Measurements from ENCODE around the gene ALOX15. TPM values are rescaled to one million over a fixed set of nuclear protein-coding genes. Genes with fewer than 3 reads are reported as not detected.
"Not testable (repeated sequence)": the region's sequence is repeated elsewhere in the genome, so short reads cannot be mapped to it uniquely, and the experiment has no call there.

ALOX15 gene
- total RNA-seq, 2 experiments from 2014 or later: not detected

DNA sequence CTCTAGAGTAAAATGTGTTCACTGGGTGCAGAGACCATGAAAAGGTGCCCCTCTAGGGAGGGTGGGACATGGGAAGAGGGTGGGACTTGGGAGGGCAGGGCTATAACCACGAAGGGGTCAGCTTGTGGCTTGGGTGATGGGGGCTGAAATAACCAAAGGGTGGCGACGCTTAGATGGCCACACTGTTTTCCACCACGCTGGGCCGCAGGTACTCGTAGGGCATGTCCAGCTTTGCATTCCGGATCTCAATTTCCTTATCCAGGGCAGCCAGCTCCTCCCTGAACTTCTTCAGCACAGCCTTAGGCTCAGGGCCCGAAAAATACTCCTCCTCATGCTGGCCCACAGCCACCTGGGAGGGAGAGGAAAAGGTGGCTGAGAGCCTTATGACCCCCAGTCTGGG is 10.0 kb downstream of the ALOX15 start:
- Mint-ChIP-seq H3K27ac (no peak overlapping the region), H3K36me3 (ENCODE audit: low read depth) (no peaks in the 10 kb centered on the region), H3K27me3 (ENCODE audit: low read depth) (peaks cover 31% of the 10 kb centered on the region), H3K4me1 (ENCODE audit: low read depth) (peaks cover 10% of the 10 kb centered on the region), H3K9me3 (ENCODE audit: insufficient read depth) (no peaks in the 10 kb centered on the region), H3K4me3 (no peak overlapping the region)
- POLR2A ChIA-PET: no interaction called here
- ATAC-seq: no peak
- no peak for DNase-seq
- CTCF ChIA-PET: no interaction called here

DNA sequence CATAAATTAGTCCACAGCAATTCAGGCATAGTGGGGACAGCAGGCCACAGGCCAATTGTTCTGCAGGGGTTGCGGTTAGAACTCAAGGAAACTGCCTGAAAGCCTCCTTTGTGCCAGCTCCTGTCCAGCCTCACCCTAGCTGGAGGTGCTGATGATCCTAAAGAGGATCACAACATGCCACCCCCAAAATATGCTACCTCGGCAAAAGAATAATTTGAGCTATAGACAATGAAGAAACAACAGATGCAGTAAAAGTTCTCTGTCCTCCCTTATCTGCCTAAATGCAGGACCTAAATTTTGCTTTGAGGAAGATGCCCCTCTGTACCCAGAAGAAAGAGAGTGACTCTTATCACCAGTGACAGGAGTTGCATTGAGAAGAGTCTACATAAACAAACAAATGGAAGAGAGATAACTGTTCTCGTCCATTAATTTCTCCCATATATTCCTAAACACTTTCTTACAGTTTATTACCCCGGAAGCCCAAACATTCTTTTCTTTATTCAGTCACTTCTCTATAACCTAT is 14.7 kb downstream of the ALOX15 start:
- POLR2A ChIA-PET: no interaction called here
- Mint-ChIP-seq H3K36me3 (ENCODE audit: low read depth) (no peaks in the 10 kb centered on the region), H3K9me3 (ENCODE audit: insufficient read depth) (no peaks in the 10 kb centered on the region), H3K4me3 (no peak overlapping the region), H3K27me3 (ENCODE audit: low read depth) (peaks cover 24% of the 10 kb centered on the region), H3K4me1 (ENCODE audit: low read depth) (peaks cover 3% of the 10 kb centered on the region), H3K27ac (no peak overlapping the region)
- CTCF ChIA-PET: interaction anchor here (0.6 to 4.2 kb wide), 12 partner anchors 10 to 263 kb away, joined by 3 to 67 read pairs (median 4); partner anchors contain the start of gene SPNS3
- DNase-seq (no peak), ATAC-seq (no peak)

DNA sequence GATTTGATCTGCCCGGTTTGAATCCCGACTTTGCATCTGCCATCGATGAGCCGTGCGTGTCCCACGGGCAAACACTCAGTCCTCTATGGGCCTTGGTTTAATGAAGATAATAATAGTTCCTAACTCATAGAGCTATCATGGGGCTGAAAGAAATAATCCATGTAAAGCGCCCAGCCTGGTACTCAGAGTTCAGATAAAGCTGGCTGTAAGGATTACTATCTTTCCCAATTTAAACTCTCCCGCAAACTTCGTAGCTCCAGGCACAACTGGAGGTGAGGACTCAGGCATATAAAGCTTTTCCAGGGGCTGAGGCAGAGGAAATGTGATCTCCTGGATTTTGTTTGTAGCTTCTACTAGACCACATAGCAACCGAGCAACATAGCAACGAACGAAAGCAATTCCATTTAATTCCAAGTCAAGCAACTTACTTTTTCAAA is 16.3 kb downstream of the ALOX15 start:
- Mint-ChIP-seq H3K4me1 (ENCODE audit: low read depth) (peaks cover 3% of the 10 kb centered on the region), H3K9me3 (ENCODE audit: insufficient read depth) (no peaks in the 10 kb centered on the region), H3K36me3 (ENCODE audit: low read depth) (no peaks in the 10 kb centered on the region), H3K27me3 (ENCODE audit: low read depth) (peaks cover 24% of the 10 kb centered on the region), H3K27ac (no peak overlapping the region), H3K4me3 (no peak overlapping the region)
- no peak for DNase-seq
- no peak for ATAC-seq
- ChIA-PET CTCF (interaction anchor here (1.1 to 4.2 kb wide), 12 partner anchors 26 to 374 kb away, joined by 3 to 67 read pairs (median 3); partner anchors contain the start of genes C17orf107 and SPNS3), POLR2A (interaction anchor here (0.6 kb wide), 1 partner anchor 59 kb away, joined by 3 read pairs; no protein-coding TSS in a partner anchor)

DNA sequence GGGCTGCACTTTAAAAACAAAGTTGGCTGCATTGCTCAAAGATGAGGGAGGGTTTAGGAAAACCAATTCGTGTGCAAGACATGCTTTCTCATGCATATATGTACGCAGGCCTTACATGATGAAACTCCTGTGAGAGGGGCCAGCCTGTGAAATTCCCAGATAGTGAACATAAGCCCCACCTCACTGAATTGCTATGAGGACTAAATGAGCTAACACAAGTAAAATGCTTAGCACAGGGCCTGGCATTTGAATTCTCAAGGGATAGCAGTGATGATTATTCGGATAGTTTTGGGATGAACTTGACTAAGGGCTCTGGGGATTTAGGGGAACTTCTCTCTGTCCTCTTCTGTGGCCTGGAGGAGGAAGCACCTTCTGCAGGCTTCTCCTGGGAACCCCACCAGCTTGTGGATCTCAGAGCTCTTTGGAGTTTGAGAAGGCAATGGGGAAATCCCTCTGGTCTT is 17.0 kb downstream of the ALOX15 start:
- POLR2A ChIA-PET; ATAC-seq; DNase-seq; H3K27ac Mint-ChIP-seq; H3K4me1 Mint-ChIP-seq (ENCODE audit: low read depth); H3K9me3 Mint-ChIP-seq (ENCODE audit: insufficient read depth); H3K4me3 Mint-ChIP-seq; H3K36me3 Mint-ChIP-seq (ENCODE audit: low read depth): not testable (repeated sequence)
- peaks cover 24% of the 10 kb centered on the region for H3K27me3 Mint-ChIP-seq (ENCODE audit: low read depth)
- CTCF ChIA-PET: interaction anchor here (1.1 to 4.2 kb wide), 9 partner anchors 26 to 275 kb away, joined by 3 to 67 read pairs (median 3); partner anchors contain the start of gene C17orf107

DNA sequence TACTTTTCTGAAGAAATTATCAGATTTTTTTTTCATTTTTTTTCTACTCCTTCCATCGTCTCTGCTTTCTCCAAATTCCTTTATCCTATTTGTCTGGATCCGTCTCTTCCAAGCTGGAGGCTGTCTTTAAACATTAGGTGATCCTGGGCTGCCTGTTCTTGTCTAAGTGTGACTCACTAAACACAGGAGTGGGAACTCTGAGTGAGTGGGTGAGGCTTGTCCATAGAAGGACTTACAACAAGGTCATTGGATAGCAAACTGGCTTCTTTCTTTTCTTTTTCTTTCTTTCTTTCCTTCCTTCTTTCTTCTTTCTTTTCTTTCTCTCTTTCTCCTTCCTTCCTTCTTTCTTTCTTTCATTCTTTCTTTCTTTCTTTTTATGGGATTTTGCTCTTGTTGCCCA is 18.2 kb downstream of the ALOX15 start:
- H3K27ac Mint-ChIP-seq: no peak overlapping the region
- H3K4me3 Mint-ChIP-seq: no peak overlapping the region
- no peaks in the 10 kb centered on the region for H3K36me3 Mint-ChIP-seq (ENCODE audit: low read depth)
- no peaks in the 10 kb centered on the region for H3K9me3 Mint-ChIP-seq (ENCODE audit: insufficient read depth)
- DNase-seq (no peak), ATAC-seq (no peak)
- peaks cover 3% of the 10 kb centered on the region for H3K4me1 Mint-ChIP-seq (ENCODE audit: low read depth)
- ChIA-PET POLR2A (no interaction called here), CTCF (interaction anchor here (1.3 kb wide), 1 partner anchor 56 kb away, joined by 8 read pairs; no protein-coding TSS in a partner anchor)
- peaks cover 24% of the 10 kb centered on the region for H3K27me3 Mint-ChIP-seq (ENCODE audit: low read depth)

DNA sequence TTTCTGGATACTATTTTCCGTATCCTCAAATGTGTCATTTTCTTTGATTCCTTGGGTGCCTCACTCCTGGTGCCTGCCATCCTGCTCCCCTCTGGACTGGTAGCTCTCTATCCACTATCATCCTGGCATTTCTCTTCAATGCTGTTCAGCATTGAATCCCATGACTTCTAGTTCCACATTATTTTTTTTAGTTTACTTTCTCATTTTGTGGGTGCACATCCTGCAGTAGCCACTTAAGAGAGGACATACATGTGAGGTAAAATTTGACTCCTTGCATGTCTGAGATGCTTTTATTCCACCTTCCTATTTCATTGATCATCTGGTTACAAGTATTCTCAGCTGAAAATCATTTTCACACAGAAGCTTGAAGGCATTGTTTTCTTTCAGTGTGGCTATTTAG is 19.1 kb downstream of the ALOX15 start:
- Mint-ChIP-seq H3K27ac (no peak overlapping the region), H3K9me3 (ENCODE audit: insufficient read depth) (no peaks in the 10 kb centered on the region), H3K4me1 (ENCODE audit: low read depth) (peaks cover 3% of the 10 kb centered on the region), H3K27me3 (ENCODE audit: low read depth) (peaks cover 23% of the 10 kb centered on the region), H3K36me3 (ENCODE audit: low read depth) (no peaks in the 10 kb centered on the region), H3K4me3 (no peak overlapping the region)
- ATAC-seq (no peak), DNase-seq (no peak)
- POLR2A ChIA-PET: no interaction called here
- CTCF ChIA-PET: interaction anchor here (1.3 kb wide), 1 partner anchor 55 kb away, joined by 8 read pairs; no protein-coding TSS in a partner anchor

GRCh38 chr17:4620531-4621101 is 20.9 kb downstream of the ALOX15 start:
- POLR2A ChIA-PET: no interaction called here
- CTCF ChIA-PET: interaction anchor here (1.1 kb wide), 1 partner anchor 54 kb away, joined by 4 read pairs; no protein-coding TSS in a partner anchor
- Mint-ChIP-seq H3K27me3 (ENCODE audit: low read depth) (peaks cover 22% of the 10 kb centered on the region), H3K4me3 (no peak overlapping the region), H3K9me3 (ENCODE audit: insufficient read depth) (no peaks in the 10 kb centered on the region), H3K36me3 (ENCODE audit: low read depth) (no peaks in the 10 kb centered on the region), H3K27ac (no peak overlapping the region), H3K4me1 (ENCODE audit: low read depth) (no peaks in the 10 kb centered on the region)
- ATAC-seq: no peak
- DNase-seq: no peak

DNA sequence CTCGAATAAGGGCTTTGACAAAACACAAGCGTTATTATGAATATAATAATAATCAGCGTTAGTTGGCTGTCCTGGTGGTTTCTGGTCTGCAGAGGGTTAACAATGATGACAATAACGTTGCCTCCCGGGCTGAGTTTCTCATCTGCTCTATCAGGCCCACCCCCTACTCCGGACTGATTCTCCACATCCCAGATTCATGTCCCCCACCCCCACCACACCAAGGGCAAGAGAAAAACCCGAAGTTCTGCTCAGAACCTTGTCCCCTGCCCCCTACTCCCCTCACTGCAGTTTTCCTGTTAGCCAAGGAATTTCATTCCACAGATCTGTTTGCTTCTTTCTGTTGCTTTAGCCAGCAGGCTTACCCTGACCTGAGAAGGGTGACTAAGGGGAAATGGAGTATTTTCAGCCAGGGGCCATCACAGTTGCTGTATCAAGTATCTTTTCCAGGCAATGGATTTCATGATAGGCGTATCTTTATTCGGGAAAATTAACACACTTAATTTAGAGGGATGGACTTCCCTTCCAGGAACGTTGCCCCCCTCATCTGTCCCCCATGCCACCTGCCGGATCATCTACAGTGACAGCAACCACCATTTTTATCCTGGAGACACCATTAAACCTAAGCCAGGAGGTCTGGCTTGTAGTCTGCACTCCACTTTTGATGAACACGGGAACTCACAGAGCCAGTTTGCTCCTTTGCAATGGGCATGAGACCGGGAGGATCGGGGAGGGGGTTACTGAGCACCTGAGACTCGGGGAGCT is 23.7 kb downstream of the ALOX15 start:
- DNase-seq: no peak
- Mint-ChIP-seq H3K9me3 (ENCODE audit: insufficient read depth) (no peaks in the 10 kb centered on the region), H3K27ac (no peak overlapping the region), H3K36me3 (ENCODE audit: low read depth) (no peaks in the 10 kb centered on the region), H3K4me3 (no peak overlapping the region), H3K27me3 (ENCODE audit: low read depth) (peaks cover 10% of the 10 kb centered on the region), H3K4me1 (ENCODE audit: low read depth) (no peaks in the 10 kb centered on the region)
- no peak for ATAC-seq
- ChIA-PET POLR2A (no interaction called here), CTCF (no interaction called here)

- H3K27ac Mint-ChIP-seq: no peak overlapping the region
Observed at GRCh38 chr17:4617090-4617489, 24.4 kb downstream of the ALOX15 start.

GRCh38 chr17:4616476-4616875 is 25.0 kb downstream of the ALOX15 start:
- DNase-seq (no peak), ATAC-seq (no peak)
- Mint-ChIP-seq H3K27ac (no peak overlapping the region), H3K36me3 (ENCODE audit: low read depth) (no peaks in the 10 kb centered on the region), H3K9me3 (ENCODE audit: insufficient read depth) (no peaks in the 10 kb centered on the region), H3K4me1 (ENCODE audit: low read depth) (no peaks in the 10 kb centered on the region), H3K4me3 (no peak overlapping the region), H3K27me3 (ENCODE audit: low read depth) (peaks cover 10% of the 10 kb centered on the region)
- ChIA-PET CTCF (interaction anchor here (1.8 kb wide), 1 partner anchor 49 kb away, joined by 6 read pairs; no protein-coding TSS in a partner anchor), POLR2A (no interaction called here)

More at GRCh38 chr17:4617090-4617489, 24.4 kb downstream of the ALOX15 start:
- ATAC-seq (no peak), DNase-seq (no peak)
- H3K36me3 Mint-ChIP-seq (ENCODE audit: low read depth): no peaks in the 10 kb centered on the region
- H3K27me3 Mint-ChIP-seq (ENCODE audit: low read depth): peaks cover 10% of the 10 kb centered on the region
- H3K4me1 Mint-ChIP-seq (ENCODE audit: low read depth): no peaks in the 10 kb centered on the region
- no peaks in the 10 kb centered on the region for H3K9me3 Mint-ChIP-seq (ENCODE audit: insufficient read depth)
- ChIA-PET POLR2A (no interaction called here), CTCF (no interaction called here)
- H3K4me3 Mint-ChIP-seq: no peak overlapping the region

DNA sequence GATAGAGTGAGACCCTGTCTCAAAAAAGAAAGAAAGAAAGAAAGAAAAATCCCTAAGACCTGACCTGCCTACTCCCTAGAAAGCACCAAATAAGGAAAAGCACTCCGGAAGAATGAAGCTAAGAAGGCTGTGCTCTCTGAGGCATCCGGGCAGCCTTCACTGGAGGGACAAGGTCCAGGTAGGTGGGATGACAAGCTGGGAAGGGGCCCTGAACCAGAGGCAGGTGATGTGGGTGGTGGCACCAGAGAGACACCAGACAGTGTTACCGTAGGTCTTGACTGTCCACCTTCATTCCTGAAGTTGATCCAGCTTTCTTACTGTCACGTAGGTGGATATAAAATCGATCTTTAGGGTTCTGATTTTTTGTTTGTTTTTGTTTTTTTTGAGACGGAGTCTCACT is 30.8 kb downstream of the ALOX15 start:
- DNase-seq: no peak
- CTCF ChIA-PET: interaction anchor here (1.0 kb wide), 1 partner anchor 43 kb away, joined by 4 read pairs; no protein-coding TSS in a partner anchor
- H3K4me1 Mint-ChIP-seq (ENCODE audit: low read depth): no peaks in the 10 kb centered on the region
- POLR2A ChIA-PET: no interaction called here
- ATAC-seq: no peak
- H3K27me3 Mint-ChIP-seq (ENCODE audit: low read depth): peaks cover 31% of the 10 kb centered on the region
- no peak overlapping the region for H3K27ac Mint-ChIP-seq
- no peaks in the 10 kb centered on the region for H3K36me3 Mint-ChIP-seq (ENCODE audit: low read depth)
- H3K9me3 Mint-ChIP-seq (ENCODE audit: insufficient read depth): no peaks in the 10 kb centered on the region
- no peak overlapping the region for H3K4me3 Mint-ChIP-seq

- ChIA-PET POLR2A (interaction anchor here (0.5 kb wide), 1 partner anchor 63 kb away, joined by 3 read pairs; no protein-coding TSS in a partner anchor), CTCF (no interaction called here)
- Mint-ChIP-seq H3K9me3 (ENCODE audit: insufficient read depth) (no peaks in the 10 kb centered on the region), H3K27me3 (ENCODE audit: low read depth) (peaks cover 30% of the 10 kb centered on the region), H3K4me3 (no peak overlapping the region), H3K36me3 (ENCODE audit: low read depth) (no peaks in the 10 kb centered on the region), H3K27ac (no peak overlapping the region), H3K4me1 (ENCODE audit: low read depth) (no peaks in the 10 kb centered on the region)
- ATAC-seq: no peak
- no peak for DNase-seq
Observed at GRCh38 chr17:4610162-4610561, 31.3 kb downstream of the ALOX15 start.

All from activated CD8-positive, alpha-beta T cell treated with anti-CD3 and anti-CD28 coated beads, Interleukin-2, amount 10 ng/mL, durations not matched to agents 7 days and 5 days (primary cell).